Activated CD4-positive, alpha-beta T cell treated with anti-CD3 and anti-CD28 coated beads, Interleukin-10, Interleukin-2, amounts not matched to agents 100 ng/mL and 50 ng/mL, durations not matched to agents 16 hours and 8 hours (primary cell): ENCODE measurements around the gene CEP41.
"Not testable (repeated sequence)": the region's sequence is repeated elsewhere in the genome, so short reads cannot be mapped to it uniquely, and the experiment has no call there.

Source experiments
- DNase-seq: peaks from one replicate; pipeline ENCODE4 v3.0.0-alpha.2; 2020

CEP41 gene

DNA sequence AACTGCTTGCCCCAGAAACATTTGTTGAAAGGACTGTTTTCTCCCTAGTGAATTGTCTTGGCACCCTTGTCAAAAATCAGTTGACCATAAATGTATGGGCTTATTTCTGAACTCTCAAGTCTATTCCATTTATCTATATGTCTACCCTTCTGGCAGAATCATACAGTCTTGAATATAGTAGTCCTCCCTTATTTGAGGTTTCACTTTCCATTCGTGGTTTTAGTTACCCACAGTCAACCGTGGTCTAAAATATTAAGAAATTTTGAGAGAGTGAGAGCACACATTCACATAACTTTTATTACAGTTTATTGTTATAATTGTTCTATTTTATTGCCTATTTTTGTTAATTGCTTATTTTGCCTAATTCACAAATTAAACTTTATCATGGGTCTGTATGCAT lies 17.4 kb upstream of the CEP41 start:
- peak; percentile 15 for DNase-seq

DNA sequence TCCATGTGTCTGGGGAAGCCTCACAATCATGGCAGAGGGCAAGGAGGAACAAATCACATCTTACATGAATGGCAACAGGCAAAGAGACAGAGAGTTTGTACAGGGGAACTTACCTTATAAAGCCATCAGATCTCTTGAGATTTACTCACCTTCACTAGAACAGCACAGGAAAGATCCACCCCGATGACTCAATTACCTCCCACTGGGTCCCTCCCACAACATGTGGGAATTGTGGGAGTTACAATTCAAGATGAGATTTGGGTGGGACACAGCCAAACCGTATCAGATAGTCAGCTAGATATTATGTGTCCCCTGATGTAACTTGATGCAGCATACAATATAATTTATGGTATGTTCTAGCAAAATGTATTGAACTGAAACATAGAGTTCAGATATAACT lies 14.1 kb upstream of the CEP41 start:
- no peak for DNase-seq

DNA sequence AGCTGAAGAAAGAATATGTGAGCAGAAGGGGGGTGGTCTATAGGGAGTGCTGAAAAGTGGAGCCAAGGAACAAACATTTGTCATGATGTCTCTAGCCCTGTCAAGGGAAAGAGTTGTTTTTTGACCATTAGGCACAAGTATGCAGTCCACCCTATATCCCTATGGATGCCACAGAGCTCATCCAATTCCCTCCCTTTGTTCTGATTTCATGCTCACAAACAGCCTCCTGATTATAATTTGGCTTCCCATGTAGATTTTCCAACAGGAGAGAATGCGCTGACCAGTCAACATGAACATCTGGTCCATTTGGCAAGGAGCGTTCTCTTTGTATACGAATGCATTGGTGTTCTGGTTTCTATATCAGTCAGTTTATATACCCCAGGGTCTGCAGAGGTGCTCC lies 12.1 kb upstream of the CEP41 start:
- no peak for DNase-seq

DNA sequence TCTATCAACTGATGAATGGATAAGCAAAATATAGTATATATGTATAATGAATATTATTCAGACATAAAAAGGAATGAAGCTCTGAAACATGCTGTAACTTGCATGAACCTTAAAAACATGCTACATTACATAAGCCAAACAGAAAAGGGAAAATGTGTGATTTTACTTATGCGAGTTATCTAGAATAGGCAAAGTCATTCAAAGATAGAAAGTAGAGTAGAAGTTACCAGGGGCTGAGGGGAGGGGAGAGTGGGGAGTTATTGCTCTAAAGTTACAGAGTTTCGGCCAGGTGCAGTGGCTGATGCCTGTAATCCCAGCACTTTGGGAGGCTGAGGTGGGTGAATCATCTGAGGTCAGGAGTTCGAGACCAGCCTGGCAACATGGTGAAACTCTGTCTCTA lies 10.5 kb upstream of the CEP41 start:
- not testable (repeated sequence) for DNase-seq

DNA sequence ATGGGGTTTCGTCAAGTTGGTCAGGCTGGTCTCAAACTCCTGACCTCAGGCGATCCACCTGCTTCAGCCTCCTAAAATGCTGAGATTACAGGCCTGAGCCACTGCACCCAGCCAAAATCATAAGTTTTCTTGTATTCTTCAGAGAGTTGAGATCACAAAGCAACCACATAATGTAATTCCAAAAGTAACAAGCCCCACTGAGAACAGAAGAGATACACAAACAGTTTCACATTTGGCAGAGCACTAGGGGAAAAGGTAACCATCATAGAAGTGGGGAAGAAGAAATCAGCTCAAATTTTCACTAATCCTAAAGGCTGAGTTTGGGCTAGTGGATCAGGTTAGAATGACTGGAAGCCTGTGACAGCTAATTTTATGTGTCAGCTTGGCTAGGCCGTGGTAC lies 5.4 kb upstream of the CEP41 start:
- peak; percentile 66 for DNase-seq

DNA sequence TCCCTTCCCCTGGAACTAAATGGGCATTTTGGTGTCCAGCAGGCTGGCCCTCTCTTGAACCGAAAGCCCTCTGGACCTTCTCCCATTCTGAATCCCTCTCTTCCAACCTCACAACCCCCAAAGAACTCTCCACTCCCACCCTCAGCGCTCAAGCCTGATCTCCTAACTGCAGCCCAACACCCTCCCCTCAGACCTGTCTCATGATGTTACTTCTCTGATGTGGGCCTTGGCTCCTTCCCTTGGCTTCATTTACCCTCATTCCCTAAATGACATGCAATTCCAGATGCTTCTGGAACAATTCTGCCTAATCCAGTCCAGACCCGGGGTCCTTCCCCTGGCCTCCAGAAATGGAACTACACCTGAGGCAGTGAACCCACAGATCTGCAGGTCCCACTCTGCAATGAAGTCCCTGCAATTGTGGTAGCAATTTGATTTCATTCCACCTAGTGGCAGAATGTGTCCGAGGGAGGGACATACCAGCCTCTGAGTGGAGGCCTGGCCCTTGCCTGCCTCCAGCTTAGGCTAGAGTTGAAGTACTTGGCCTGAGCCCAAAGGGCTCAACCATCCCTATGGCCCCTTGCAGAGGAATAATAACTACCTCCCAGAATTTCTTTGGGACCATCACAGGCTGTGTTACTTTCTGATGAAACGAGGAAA lies 4.1 kb upstream of the CEP41 start:
- no peak for DNase-seq

DNA sequence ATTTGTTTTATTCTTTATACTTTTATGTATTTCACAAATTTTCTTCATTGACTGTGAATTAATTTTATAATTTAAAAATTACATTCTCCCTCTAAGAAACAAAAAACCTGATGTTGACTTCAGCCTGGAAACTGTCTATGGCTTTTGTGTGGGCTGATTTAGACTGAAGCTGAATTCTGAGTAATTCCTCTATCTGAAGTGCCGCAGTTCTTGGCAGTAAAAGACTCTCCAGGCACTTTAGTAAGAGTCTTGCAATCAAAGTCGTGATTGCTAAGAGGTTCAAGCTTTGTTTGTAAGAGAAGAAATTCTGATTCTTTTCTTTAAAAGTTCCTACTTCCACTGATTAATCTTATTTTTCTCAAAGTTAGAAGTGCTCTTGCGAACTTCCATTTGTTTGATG lies 3.4 kb upstream of the CEP41 start:
- DNase-seq = no peak

DNA sequence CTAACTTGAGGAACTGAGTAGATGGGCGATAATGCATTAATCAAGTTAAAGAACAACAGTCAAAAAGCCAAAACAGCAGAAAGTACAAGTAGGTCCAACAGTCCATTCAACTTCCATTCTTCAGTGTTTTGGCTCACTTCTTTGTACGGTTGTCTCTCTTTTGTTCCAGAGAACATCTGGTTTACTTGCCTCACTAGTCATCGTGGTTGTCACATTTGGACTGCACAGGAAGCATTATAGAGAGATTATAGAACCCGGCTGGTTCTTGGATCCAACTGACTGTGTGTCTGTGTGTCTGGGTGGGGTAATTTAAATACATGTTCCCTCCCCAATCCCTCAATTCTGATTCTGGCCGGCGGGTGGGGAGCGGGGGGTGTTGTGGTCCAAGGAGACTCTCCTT lies 1.8 kb upstream of the CEP41 start:
- no peak for DNase-seq

DNA sequence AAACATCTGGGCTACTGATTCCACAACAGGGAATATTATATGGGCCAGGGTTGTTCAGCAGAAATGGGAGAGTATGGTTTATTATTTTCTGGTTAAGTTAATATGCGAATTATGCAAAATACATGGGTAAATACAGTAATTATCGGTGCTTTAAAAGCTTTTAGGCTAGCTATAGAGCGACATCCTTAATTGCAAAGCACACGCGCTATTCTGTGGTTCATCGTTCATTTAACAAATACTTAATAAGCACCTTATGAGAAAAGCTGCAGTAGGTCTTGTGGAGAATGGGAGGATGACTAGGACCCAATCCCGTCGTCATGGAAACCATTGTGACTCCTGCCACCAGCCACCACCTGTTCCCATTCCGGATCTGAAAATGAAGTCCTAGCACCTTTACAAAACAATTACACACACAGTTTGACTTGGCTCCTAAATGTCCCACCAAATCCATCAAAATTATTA lies 623 bp upstream of the CEP41 start:
- no peak for DNase-seq

DNA sequence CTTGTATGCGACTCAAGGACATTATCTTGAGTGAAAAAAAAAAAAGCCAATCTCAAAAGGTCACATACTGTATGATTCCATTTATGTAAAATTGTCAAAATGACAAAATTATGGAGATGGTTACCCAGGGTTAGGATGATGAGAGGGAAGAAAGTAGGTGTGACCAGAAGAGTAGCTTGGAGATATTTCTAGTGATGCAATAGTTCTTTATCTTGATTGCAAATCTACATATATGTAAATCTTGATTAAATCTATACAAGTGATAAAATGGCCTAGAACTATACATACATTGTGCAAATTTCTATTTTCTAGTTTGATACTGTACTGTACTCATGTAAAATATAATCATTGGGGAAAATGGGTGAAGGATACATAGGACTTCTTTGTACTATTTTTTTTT lies 4.6 kb downstream of the CEP41 start:
- DNase-seq = no peak

DNA sequence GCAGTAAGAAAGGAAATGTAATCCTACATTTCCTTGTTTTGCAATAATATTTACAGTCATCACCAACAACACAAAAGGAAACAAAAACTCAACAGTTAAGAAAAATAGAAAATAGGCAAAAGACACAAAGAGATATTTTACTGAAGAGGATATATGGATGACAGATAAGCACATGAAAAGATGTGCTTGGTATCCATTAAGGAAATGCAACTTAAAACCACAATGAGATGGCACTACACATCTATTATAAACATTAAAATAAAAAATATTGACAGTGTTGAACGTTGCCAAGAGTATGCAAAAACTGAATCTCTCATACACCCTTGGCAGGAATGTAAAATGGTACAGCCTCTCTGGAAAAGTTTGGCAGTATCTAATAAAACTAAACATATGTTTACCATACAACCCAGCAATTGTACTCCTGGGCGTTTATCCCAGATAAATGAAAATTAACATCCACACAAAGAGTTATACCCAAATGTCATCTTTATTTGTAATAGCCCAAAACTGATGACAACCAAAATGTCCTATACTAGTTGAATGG lies 5.4 kb downstream of the CEP41 start:
- no peak for DNase-seq

DNA sequence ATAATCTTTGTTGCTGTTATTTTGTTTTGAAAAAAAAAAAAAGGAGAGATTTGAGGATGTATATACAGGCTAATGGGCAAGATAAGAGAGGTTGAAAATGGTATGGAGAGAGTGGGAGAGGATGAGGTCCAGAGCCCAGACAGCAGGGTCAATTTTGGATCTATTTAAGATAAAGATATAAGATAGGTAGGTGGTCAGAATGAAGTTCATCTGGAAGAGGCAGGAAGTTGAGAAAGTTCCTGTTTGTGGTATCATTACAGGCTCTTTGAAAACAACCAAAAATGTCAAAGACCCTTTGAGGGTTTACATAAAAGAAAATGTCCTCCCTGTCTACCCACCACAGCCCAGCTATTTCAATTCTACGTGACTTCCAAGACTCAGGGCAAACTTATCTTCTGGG lies 7.5 kb downstream of the CEP41 start:
- DNase-seq = no peak

DNA sequence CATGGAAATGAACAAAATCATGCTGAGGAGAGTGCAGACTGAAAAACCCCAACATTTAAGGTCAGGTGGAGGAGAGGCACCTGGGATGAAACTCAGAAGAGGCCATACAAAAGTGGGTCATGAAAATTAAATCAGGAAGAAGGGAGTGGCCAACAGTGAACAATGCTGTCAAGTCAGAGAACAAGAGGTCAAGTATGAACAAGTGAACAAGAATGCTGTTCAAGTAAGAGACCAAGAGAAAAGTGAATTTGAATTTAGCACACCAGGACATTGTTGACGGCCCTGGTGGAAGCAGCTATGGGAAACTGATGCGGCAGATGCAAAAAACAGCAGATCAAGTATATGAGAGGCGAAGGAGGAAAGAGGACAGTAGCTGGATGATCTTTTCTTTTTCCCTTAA lies 7.9 kb downstream of the CEP41 start:
- no peak for DNase-seq

DNA sequence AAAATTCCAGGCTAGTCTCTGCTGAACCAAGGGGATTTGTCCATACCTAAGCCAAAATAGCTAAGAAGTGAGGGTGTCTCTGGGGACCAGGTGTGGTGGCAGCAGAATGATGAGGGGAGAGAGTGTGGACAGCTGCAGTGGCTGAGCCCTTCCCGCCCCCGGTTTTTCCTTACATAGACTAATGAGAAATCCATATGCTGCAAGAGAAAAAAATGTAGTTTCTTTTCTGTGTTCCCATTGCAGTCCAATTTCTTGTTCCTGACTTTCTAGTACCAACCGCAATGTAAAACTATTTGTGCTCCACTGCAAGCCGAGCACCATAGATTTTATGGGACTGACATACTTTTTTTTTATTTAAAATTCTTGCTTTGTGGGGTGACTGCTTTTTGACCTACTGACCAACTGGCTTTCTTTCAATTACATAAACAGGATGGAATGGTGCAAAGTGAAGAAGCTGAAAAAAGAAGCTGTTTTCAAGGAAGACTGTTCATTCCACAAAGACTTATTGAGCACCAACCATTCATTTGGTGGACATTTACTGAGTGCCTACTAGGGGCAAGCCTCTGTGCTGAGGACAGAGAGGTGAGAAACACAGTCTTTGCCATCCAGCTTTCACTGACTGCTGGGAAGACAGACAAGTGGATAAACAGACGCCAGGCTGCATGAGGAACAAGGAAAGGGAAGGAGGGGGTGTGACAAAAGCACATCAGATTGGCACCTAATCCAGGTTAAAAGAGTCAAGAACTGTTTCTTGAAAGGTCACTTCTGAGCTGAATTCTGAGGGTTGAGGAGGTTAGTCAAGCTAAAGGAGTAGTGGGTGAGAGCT lies 9.8 kb downstream of the CEP41 start:
- no peak for DNase-seq

DNA sequence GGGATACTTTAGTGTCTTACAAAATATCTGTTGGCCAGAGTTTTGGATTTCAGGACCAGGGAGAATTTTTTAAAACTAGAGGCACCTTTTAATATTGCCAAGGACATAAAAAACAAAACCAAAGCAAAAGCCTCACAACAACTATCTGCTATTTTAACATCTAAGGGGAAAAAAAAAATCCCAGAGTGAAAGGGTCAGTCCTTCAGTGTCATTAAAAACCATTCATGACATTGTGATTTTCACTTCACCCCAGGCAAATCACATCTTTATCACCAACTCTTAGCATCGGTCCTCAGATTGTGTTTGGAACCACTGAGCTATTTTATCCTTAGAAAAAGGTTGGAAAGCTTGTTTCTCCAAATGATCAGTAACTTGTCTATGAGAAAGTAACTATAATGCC lies 10.7 kb downstream of the CEP41 start:
- DNase-seq = no peak

DNA sequence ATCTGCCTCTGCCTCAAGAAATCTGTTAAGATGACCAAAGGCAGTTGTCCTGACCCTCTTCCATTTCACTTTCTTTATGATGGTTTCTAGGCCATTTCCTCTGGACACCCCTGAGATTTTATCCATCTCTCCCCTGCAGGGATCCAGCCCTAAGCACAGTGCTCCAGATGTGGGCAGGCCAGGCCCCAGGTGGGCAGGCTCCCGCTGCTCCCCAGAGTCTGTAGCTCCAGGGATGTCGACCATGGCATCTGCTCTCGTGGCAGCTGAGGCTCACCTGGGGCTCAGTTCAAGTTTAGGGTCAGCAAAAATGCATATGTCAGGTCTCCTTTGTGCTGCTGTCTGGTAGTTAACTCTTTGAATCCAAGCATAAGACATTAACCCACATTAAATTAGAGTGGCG lies 11.8 kb downstream of the CEP41 start:
- no peak for DNase-seq

DNA sequence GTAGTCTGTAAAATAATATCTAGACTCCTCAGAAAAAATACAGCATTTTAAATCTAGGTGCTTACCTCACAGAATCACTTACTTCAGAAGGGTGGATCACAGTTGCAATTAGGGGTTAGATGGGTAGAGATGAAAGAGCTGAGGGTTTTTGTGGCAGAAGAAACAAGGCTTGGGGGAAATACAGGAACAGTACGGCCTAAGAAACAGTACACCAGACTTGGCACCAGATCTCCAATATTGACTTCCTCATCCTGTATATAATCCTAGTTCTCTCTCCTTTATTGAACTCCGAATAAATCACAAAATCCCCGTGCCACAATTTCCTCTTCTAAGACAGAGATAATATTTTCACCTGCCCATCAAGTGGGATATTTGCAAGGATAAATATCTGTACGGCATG lies 14.3 kb downstream of the CEP41 start:
- DNase-seq = no peak

DNA sequence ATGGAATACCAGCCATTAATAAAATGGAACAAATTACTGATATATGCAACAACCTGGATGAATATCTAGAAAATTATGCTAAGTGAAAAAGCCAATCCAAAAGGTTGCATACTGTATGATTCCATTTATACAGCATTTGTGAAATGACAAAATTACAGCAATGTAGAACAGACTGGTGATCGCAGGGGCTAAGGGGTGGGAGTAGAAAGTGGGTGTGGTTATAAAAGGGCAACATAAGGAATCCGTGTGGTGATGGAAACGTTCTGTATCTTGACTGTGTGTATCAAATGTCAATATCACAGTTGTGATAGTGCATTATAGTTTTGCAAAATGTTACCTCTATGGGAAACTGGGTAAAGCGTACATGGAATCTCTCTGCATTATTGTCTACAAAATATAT lies 15.0 kb downstream of the CEP41 start:
- no peak for DNase-seq

DNA sequence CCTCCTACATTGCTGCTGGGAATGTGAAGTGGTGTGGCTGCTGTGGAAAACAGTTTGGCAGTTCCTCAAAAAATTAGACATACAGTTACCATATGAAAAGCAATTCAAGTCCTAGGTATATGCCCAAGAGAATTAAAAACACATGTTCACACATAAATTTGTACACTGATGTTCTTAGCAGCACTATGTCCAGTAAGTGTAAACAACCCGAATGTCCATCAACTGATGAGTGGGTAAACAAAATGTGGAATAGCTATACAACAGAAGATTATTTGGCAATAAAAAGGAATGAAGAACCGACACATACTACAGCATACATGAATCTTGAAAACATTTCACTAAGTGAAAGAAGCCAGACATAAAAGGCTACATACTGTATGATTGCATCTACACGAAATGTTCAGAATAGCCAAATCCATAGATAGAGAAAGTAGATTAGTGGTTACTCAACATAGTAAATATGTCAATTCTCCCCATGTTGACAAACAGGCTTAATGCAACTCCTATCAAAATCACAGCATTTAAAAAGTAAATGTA lies 17.2 kb downstream of the CEP41 start:
- DNase-seq = no peak

DNA sequence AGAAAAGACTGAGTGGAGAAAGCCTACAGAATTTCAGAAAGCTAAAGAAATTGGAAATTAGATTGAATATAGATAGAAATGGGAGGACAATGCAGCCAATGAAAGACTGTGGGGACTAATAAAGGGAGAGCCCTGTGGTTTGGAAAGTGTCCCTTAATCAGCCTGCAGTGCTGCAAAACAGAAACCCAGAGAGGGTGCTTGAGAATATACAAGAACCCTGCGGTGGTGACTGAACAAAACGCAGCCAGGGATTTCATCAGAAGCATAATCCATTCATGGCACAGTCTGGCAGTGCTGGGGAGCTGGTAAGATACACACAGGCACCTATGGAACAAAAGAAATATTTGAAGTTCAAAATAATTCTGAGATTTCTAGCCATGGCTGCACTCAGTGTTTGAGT lies 19.1 kb downstream of the CEP41 start:
- DNase-seq = peak; percentile 58

DNA sequence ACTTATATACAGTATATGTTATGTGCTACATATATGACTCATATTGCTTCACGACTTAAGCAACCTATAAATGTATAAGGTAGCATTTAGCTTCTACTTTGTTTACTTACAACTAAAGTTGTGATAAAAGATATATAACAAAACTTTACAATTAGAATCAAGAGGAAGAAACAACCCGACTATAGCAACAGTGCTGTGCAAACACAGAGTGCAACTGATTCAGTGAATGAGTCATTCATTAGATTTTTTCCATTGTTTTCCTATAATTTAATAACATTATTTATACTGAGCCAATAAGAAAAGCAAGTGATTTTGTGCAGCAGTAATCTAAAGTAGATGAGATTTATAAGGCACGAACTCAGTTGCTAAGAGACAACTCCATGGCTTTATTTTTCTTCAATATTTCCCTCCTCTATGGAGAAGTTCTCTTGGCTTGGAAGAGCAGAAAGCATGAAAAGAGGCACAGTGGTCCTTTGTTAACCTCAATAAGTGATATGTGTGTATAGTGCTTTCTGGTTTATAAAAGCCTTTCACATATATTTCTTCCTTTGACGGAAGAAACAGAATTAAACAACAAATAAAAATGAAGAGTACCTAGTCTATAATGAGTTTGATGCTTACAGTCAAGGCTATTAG lies 19.8 kb downstream of the CEP41 start:
- DNase-seq = no peak

DNA sequence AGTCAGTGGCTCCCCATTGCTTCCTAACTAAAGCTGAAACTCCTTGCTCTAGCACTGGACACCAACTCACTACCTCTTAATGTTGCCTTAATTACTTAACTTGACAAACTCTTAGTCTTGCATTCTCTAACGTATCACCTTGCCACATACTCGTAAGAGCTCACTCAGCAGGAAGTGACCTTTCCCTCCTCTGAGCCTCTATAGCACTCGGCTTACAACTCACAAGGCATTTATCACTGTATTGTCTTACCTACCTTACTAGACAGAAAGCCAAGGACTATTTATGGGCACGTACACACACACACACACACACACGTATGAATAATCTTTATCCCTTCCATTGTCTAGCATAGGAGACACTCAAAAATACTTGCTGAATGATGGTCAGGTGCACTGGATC lies 21.2 kb downstream of the CEP41 start:
- DNase-seq = peak; percentile 9

DNA sequence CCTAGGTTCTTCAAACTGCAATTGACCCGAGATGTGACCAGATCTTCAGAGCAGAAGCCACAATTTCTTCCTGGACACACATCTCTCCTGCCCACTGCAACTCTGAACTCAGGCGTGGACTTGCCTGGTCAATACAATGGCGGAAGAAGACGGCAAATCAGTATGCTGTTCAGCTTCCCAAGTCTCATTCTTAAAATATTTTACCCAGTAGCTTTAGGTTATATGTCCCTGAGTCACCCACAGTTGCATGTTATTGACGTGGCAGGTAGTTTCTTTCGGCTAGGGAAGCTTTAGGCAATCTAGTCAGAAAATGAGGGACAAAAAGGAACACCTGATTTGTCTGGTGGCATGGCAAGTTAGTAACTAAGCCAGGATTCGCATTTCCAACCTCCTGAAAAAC lies 22.5 kb downstream of the CEP41 start:
- no peak for DNase-seq

DNA sequence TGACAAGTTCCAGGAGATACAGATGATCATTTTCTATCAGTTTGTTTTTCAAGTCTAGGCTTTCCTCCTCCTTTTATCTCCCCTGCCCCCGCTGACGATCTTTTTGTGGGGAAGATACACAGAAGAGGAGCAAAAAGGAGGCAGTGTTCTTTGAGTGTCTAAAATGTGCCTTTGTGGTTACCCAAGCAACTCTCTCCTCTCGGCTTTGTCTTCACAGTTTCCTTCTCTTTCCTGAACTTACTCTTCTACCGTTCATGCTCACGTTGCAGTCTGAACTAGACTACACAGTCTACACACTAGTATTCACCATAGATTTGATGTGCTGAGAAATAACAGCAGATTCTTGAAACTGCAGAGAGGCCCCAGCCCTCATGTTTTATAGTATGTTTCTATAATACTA lies 23.6 kb downstream of the CEP41 start:
- DNase-seq = peak; percentile 58
